Fibroblast of skin of right quadriceps (primary cell): Measurements from ENCODE around the gene FURIN.
"Not testable (repeated sequence)": the region's sequence is repeated elsewhere in the genome, so short reads cannot be mapped to it uniquely, and the experiment has no call there.

Source experiments
- DNase-seq: peaks from one replicate; pipeline ENCODE4 v3.0.0-alpha.2; 2013

FURIN gene

DNA sequence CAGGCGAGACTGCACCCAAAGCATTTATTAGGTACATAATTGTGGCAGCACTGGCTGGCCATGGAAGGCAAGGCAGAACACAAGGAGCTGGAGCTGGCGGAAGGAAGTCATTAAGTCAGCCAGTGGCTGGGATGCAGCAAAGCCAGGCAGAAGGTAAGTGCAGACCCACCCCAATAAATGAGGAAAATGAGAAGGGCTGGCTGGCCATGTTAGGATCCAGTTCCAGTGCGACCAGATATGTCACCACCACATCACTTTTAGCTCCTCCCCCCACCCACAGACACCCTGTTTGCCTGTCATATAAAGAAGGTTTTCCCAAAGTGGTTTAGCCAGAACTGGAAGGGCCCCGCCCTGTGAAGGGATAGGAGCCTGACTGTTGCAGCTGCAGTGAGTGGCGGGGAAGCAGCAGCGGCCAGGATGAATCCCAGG lies at the start of gene FURIN:
Gene FURIN, plus strand, starts transcription at position 328 of the 429 bp plus-strand sequence. CDS start 7,153 bp downstream, outside the sequence.
- DNase-seq, result no peak

DNA sequence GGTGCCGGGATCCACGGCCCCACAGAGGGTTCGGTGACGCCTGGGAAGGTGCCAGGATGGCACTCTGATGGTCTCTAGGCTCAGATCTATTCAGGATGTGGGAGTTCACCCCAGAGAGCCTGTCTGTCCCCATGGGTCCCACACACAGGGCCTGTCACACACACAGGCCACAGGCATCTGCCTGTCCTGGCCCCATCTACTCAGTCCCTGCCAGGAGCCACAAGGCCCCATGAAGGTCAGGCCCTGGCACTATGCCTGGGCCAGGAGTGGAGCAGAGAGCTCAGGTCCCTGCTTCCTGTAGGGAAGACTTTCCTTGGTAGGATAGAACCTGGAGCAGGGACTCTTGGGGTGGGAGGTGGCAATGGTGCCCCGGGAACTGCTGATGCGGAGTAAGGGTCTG lies 49.0 kb upstream of the FURIN start:
- DNase-seq, result no peak

DNA sequence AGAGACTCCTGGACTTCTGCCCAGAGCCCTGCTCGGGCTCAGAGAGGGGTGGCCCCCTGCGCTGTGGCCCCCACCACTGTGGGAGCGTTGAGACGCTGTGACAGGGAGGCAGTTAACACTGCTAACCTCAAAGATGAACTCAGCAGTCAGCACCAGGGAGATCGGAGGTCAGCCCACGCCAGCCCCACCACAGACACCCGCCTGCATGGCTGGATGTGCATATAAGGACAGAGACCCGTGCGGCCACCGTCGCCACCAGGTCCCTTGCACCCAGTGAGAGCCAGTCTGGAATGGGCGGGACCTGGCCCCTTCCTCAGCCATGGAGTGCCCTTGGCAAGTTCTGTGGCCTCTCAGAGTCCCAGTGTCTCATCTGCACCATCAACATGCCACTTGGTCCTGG lies 48.5 kb upstream of the FURIN start:
- DNase-seq, result no peak

DNA sequence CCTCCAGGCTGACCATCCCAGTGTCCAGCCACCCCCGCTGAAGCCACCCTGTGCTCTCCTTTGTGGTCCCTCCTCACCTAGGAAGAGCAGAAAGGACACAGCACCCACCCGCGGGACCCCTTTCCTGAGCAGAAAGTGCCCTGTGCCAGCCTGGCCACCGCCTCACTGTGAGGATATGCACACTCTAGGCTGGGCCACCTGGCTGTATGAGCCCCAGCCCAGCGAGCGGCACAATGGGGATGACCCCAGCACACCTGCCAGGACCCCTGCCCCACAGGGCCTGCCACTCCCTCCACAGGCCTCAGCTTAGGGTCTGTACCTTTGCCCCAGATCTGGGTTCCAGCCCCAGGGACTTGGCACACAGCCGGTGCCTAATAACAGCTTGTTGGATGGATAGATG lies 47.9 kb upstream of the FURIN start:
- no peak for DNase-seq

DNA sequence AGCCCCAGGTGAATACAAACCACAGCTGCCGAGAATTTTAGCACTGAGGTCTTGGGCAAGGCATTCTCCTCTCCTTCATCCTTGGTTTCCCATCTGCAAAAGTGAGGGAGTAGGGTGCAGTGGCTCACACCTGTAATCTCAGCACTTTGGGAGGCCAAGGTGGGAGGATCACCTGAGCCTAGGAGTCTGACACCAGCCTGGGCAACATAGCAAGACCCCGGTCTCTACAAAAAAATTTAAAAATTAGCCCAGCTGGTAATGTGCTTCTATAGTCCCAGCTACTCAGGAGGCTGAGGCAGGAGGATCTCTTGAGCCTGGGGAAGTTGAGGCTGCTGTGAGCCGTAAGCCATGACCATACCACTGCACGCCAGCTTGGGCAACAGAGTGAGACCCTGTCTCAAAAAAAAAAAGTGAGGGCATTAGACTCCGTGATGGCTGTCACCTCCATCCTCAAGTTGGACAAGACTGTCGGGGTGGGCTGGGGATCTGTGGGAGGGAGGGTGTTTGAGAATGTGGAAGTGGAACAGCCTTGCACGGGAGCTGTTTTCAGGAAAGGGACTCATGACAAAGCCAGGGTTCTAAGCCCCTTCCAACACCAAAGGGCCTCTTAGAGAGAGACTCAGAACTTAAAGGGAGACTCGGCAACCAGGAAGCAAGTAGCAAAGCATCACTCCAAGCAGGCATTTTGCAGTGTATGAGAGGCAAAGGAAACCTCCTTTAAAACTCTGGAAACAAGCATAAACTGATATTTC lies 46.0 kb upstream of the FURIN start:
- no peak for DNase-seq

DNA sequence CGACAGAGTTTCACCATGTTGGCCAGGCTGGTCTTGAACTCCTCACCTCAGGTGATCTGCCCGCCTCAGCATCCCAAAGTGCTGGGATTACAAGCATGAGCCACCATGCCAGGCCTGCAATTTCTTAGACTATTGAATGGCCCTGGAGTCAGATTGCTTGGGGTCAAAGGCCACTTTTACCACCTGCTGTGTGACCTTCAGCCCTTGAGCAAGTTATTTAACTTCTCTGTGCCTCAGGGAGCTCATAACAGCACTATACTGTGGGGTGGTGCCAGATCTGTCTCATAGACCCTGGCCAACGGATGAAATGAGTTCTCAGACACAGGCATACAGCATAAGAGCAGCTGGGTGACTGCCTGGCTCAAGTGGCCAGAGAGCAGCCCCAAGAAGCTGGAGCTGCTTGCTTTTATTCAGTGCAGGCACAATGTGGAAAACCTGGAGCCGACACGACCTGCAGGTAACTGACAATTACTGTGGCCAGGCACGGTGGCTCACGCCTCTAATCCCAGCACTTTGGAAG lies 44.9 kb upstream of the FURIN start:
- no peak for DNase-seq

DNA sequence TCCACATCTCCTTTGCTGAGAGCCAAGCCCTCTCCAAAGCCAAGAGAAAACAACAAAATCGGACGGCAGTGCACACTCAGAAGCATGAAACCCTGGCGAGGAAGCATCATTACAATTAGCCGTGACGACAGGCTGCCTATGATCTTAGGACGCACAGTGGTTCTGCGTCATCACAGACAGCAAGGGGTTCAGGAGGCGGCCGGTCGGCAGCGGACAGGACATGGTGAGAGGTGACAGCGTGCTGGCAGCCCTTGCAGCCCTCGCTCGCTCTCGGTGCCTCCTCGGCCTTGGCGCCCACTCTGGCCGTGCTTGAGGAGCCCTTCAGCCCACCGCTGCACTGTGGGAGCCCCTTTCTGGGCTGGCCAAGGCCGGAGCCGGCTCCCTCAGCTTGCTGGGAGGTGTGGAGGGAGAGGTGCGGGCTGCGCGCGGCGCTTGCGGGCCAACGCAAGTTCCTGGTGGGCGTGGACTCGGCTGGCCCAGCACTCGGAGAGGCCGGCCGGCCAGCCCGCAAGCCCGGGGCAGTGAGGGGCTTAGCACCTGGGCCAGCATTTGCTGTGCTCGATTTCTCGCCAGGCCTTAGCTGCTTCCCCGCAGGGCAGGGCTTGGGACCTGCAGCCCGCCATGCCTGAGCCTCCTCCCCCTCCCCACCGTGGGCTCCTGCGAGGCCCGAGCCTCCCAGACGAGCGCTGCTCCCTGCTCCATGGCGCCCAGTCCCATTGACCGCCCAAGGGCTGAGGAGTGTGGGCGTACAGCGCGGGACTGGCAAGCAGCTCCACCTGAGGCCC lies 43.1 kb upstream of the FURIN start:
- DNase-seq, result not testable (repeated sequence)

DNA sequence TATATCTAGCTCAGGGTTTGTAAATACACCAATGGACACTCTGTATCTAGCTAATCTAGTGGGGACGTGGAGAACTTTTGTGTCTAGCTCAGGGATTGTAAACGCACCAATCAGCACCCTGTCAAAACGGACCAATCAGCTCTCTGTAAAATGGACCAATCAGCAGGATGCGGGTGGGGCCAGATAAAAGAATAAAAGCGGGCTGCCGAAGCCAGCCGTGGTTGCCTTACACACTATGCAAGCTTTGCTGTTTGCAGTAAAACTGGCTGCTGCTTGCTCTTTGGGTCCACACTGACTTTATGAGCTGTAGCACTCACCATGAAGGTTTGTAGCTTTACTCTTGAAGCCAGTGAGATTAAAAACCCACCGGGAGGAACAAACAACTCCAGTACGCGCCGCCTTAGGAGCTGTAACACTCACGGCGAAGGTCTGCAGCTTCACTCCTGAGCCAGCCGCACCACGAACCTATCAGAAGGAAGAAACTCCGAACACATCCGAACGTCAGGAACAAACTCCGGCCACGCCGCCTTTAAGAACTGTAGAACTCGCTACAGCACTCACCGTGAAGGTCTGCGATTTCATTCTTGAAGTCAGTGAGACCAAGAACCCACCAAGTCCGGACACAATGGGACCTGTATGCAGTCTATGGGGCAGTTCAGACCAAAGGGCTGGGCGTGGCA lies 42.0 kb upstream of the FURIN start:
- DNase-seq, result not testable (repeated sequence)

DNA sequence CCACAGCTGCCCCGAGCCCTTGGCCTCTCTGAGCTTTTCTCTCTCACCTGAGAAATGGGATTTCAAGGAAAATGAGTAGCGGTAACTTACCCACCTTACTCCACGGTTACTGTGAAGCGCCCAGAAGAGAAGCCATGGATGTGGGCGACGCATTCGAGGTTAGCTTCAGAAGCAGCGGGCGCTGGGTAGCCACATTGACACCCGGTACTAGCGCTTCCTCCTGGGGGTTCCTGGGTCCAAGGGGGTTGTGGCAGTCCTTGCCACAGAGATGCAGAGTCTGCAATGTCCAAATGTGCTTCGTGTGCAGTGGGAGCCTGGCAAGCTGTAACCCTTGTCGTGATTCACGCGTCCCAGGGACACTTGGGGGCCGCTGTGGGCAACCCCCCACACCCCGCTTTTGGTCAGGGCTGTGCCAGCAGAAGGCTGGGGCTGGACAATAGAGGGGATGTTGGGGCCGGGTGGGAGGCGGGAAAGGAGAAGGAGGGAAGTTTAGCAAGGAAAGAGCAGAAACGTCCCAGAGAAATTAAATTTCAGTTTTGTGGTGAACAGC lies 41.4 kb upstream of the FURIN start:
- DNase-seq, result no peak

DNA sequence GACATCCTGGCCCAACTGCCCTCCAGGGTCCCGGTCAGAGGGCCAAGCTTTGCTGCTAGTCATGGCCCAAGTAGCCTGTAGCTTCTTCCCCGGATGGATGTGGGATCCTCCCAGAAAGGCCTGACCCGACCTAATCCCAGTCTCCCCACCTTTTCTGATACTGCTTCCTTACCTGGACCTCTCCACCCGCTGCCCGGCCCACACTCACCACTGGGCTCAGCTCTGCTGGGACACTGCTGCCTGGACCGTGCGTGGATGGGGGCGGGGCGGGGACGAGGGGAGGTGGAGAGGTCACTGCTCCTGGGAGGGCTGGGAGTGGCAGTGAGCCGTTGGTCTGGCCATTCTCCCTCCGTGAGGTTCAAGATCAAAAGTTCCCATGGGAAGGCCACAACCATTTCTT lies 40.3 kb upstream of the FURIN start:
- no peak for DNase-seq

DNA sequence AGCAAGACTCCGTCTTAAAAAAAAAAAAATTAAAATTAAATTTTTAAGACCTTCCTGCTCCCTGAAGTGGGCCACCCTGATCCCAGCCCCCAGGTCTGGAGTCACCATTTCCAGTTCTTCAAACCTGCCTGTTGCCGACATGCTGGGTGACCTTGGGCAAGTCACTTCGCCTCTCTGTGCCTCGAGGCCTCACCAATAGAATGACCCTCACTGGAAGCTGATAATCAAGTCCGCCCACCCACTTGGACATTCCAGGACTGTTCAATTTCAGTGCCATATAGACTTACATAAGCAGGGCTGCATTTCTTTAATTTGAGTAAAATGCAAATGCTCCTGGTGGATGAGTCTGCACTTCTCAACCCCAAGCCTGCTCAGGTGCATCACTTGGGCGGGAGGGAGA lies 39.3 kb upstream of the FURIN start:
- DNase-seq, result no peak

DNA sequence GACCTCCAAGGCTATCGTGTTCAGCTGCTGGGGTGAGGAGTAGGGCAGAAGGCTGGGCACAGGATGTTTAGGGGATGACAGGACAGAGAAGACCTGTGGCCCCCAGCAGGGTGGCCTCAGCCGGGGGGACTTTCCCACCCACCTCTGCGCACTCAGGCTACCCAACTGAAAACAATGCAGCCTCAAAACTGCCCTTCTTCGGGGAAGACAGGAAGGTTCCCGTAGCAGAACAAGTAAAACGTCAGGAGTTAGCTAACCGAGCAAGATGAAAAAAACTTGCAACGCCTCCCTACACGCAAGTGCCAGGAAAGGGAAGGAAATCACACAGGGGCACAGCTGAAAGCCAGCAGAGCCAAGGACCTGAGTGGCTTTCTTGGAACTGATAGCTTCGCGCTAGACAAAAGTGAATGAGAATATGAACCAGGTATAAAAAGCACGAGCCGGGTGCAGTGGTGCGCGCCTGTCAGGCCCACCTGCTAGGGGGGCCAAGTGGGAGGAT lies 38.4 kb upstream of the FURIN start:
- DNase-seq, result no peak

DNA sequence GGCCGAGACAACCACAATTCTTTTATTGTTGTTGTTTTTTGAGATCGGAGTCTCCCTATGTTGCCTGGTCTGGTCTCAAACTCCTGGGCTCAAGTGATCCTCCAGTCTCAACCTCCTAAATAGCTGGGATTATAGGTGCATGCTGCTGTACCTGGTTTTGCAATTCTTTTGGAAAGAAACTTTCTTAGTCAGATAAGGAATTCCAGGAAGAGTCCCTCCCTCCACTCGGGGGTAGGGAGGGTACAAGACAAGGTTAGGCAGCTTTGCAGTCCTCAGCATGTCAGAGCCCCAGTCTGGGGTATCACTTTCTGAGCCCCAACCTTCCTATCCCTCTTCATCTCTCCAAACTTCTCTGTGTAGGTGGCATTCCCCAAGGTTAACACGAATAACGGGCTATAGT lies 33.8 kb upstream of the FURIN start:
- no peak for DNase-seq

DNA sequence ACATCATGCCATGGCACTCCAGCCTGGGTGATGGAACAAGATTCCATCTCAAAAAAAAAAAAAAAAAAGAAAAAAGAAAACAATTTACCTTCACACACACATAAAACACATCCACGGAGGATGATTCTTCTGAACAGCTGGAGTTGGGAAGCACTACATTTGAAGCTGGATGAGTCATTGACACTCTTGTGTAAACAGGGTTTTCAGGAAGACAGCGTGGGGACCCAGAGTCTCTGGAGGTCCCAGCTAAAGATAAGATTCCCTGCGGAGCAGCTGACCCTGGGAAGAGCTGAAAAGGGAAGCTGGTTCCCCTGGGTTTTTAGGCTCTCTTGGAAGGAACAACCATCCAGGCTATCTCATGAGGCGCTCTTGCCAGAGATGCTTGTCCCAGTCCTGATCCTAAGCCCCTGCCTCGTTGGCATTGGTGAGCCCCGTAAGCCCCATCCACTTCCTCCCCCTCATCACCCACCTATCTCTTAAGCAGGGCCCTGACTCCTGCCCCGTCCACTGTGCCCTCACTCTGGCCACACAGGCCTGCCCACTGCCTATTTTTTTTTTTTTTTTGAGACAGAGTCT lies 32.0 kb upstream of the FURIN start:
- DNase-seq, result peak; percentile 52

DNA sequence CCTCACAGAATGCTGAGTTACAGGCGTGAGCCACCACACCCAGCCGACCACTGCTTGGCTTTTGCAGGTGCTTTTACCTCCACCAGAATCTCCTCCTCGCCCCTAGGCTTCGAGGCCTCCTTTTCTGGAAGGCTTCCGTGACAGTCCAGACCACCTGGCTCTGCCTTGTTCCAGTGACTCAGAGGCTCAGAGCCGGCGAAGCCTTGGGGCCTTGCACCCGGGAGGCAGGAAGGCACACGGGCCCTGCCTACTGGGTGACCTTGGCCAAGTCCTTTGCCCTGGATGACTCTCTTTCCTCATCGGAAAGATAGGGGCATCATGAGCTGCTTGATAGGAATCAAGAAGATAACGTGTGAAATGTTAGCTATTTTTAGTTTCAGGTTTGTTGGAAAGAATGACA lies 31.3 kb upstream of the FURIN start:
- no peak for DNase-seq

DNA sequence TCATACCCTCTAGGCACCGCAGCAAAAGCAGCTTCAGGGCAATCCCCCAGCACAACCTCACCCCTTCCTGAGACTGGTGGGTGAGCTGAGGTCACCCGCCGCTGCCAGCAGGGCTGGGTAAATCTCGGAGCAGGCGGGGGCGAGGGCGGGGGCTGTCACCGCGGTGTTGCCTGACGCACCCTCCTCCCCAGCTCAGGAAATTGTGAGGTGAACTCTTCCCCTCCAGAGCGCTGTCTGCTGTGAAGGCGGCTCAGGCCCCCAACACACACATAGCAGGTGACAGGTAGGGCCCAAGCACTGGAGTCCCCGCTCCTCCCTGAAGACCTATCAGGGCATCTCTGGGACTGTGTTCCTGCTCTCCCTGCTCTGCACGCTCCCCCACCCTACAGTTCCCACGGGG lies 30.2 kb upstream of the FURIN start:
- no peak for DNase-seq

DNA sequence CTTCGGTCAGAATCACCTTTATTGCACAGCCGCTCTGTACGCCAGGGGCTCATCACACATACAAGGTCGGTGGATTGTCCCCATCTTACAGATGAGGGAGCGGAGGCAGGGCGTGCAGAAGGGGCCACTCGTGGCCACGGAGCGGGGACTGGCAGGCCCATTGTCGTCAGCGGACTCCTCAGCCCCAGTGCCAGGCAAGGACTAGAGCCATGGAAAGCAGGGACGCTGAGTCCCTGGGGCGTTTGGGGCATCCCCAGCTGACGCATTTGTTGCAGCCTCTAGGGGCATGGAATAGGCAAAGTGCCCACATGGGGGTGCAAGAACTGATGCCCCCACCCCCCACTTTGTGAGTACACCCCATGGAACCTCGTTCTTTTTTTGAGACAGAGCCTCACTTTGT lies 29.8 kb upstream of the FURIN start:
- no peak for DNase-seq

DNA sequence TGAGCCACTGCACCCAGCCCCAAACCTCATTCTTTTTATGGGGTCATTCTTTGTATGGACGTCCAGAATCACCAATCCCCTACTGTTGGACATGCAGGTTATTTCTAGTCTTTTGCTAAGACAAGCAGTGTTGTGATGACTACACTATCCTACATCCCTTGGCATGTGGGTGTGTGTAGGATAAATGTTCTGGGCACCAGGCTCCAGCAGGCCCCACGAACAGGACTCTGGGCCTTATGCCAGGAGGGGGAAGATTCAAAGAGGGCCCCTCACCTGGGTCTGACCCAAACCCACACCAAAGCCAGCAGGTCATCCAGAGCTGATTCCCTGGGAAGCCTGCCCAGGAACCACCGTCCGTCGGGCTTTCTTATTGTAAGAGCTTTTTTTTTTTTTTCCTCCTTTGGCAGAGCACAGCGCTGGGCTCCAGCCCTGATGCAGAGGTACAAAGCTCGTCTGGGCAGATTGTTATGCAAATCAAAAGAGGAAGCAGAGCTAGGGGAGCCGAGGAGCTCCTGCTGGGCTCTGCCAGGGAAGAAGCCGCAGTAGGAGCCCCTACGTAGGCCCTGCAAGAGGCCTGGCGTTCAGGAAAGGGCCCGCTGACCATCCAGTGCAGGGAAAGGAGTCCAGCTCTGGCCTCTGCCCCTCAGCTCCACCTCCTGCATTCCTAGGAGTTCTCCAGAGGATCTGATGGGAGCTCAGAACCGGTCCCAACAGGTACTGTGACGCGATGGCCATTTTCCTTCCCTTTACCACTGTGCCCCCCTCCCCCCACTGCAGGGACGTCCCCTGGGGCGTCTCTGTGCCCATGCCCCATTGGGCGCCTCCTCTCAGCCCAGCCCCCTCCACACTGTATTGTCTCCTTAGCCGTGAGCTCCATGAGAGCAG lies 29.0 kb upstream of the FURIN start:
- DNase-seq, result no peak

DNA sequence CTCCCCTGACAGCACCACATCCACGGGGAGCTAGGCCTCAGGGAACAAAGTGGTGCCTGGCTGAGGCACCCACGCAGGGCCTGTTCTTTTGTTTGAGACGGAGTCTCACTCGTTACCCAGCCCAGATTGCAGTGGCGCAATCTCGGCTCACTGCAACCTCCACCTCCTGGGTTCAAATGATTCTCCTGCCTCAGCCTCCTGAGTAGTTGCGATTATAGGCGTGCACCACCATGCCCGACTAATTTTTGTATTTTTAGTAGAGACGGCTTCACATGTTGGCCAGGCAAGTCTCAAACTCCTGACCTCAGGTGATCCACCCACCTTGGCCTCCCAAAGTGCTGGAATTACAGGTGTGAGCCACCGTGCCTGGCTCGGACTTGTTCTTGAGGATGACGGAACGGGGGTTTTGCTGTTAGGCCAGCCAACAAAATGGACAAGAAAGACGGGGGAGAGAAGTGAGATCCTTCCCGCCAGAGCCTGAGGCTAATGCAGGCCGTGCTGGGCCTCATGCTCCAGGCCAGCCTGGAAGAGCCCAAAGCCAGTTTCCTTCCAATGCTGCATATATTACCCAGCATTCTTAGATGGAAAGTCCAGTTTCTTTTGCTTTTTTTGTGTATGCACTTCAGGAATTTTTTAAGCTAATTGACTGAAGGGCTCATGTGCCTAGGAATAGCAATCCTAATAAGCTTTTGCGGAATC lies 28.1 kb upstream of the FURIN start:
- DNase-seq, result no peak

DNA sequence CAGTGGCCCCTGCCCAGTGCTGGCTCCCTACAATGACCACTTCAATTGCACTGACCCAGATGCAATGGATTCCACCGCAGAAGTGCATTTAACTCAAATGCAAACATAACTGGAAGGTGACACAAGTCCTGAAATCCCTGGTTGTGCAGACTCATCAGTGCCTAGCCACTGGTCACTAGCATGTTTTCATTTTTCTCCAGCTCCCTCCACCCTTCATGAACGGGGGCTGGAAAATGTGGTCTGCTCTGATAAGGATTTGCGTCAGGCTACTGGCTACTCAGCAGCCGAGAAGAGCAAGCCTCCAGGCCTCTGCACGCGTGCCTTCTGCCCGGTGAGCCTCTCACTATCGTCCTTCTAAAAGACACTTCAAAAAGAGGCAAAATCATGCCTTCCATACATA lies 27.4 kb upstream of the FURIN start:
- no peak for DNase-seq

DNA sequence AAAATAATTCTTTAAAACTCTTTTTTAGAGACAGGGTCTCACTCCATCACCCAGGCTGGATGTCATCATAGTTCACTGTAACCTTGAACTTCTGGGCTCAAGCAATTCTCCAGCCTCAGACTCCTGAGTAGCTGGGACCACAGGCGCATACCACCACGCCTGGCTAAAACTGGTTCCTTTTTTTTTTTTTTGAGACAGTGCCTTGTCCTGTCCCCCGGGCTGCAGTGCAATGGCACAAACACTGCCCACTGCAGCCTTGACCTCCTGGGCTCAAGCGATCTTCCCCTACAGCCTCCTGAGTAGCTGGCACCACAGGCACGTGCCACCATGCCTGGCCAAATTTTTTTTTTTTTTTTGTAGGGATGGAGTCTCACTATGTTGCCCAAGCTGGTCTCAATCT lies 23.7 kb upstream of the FURIN start:
- DNase-seq, result no peak
